Type B pancreatic cell (in vitro differentiated cells): ENCODE data around the gene TPM4. TPM values are rescaled to one million over a fixed set of nuclear protein-coding genes. Genes with fewer than 3 reads are reported as not detected.

Source experiments
- DNase-seq: peaks from one replicate; pipeline ENCODE4 v3.0.0; 2021; ENCODE audit warnings: mixed read lengths; ENCODE audit not compliant: unreplicated experiment; ENCODE audit errors: extremely low spot score
- H3K27ac Mint-ChIP-seq: 2 replicates; pipeline ENCODE4 v1.8.0; 2021; ENCODE audit warnings: mild to moderate bottlenecking, mixed read lengths
- H3K27me3 Mint-ChIP-seq: 2 replicates; pipeline ENCODE4 v1.8.0; 2021; ENCODE audit warnings: mixed read lengths
- H3K36me3 Mint-ChIP-seq: 2 replicates; pipeline ENCODE4 v1.8.0; 2021; ENCODE audit warnings: mixed read lengths
- H3K4me1 Mint-ChIP-seq: one replicate; pipeline ENCODE4 v1.8.0; 2021; ENCODE audit warnings: mixed read lengths; ENCODE audit not compliant: unreplicated experiment
- H3K4me3 Mint-ChIP-seq: 2 replicates; pipeline ENCODE4 v1.8.0; 2021; ENCODE audit warnings: mild to moderate bottlenecking, mixed read lengths
- H3K9me3 Mint-ChIP-seq: 2 replicates; pipeline ENCODE4 v1.8.0; 2021; ENCODE audit warnings: mixed read lengths
- total RNA-seq: library from RNA; stranded (reverse); gene quantifications from 2 replicates; pipeline ENCODE4 v1.2.1, GENCODE V29; 2021; ENCODE audit warnings: low replicate concordance
- TF ChIP-seq, protein P1 (sequence below): fragments of 200-600 bp; sonication (generic); conservative IDR thresholded peaks from 2 replicates; pipeline ENCODE4 v1.5.0; 2021; ENCODE audit warnings: antibody characterized with exemption, mild to moderate bottlenecking

Gene TPM4
- total RNA-seq, 1 donor from 2014 or later = 425 TPM

DNA sequence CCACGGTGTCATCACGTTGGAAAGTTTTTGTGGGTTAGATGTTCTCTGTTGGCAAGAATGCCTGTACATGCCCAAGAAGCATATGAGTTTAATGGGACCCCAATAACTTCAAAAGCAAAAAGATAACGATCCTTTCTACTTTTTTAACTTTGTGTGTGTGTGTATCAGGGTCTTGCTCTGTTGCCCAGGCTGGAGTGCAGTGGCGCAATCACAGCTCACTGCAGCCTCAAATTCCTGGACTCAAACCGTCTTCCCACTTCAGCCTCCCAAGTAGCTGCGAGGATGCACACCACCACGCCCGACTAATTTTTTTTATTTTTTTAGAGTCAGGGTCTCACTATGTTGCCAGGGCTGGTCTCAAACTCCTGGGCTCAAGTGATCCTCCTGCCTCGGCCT lies 34.3 kb upstream of the TPM4 start:
- Mint-ChIP-seq H3K9me3 (no peaks in the 10 kb centered on the region), H3K36me3 (no peaks in the 10 kb centered on the region), H3K4me1 (peaks cover 7% of the 10 kb centered on the region), H3K27ac (peak overlapping the region; percentile 34), H3K27me3 (peaks cover 9% of the 10 kb centered on the region), H3K4me3 (peak overlapping the region; percentile 36)
- TF ChIP-seq, protein P1, sequence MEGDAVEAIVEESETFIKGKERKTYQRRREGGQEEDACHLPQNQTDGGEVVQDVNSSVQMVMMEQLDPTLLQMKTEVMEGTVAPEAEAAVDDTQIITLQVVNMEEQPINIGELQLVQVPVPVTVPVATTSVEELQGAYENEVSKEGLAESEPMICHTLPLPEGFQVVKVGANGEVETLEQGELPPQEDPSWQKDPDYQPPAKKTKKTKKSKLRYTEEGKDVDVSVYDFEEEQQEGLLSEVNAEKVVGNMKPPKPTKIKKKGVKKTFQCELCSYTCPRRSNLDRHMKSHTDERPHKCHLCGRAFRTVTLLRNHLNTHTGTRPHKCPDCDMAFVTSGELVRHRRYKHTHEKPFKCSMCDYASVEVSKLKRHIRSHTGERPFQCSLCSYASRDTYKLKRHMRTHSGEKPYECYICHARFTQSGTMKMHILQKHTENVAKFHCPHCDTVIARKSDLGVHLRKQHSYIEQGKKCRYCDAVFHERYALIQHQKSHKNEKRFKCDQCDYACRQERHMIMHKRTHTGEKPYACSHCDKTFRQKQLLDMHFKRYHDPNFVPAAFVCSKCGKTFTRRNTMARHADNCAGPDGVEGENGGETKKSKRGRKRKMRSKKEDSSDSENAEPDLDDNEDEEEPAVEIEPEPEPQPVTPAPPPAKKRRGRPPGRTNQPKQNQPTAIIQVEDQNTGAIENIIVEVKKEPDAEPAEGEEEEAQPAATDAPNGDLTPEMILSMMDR = no peak
- no peak for DNase-seq

DNA sequence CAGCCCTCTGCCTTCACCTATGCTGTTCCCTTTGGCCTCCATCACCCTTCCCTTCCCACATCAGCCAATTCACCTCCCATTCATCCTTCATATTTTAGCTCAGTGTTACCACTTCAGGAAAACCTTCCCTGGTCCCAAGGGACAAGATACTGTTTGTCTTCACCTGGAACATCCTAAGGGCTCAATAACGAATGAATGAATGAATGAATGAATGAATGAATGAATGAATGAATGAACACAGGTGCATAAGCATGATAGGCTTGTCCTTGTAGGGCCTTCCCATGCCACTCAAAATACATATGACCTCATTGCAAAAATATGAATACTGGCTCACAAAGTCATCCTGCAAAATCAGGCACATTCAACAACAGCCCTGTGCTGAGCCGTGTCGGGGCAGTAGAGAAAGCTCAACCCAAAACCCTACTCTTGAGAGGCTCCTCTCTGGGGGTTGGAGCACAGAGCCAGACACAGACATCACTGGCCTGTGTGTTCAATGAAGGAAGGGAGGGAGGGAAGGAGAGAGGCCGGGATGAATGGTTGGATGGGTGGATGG lies 33.7 kb upstream of the TPM4 start:
- Mint-ChIP-seq H3K9me3 (no peaks in the 10 kb centered on the region), H3K27me3 (peaks cover 9% of the 10 kb centered on the region), H3K4me3 (peak overlapping the region; percentile 4), H3K36me3 (no peaks in the 10 kb centered on the region), H3K27ac (peak overlapping the region; percentile 34), H3K4me1 (peaks cover 7% of the 10 kb centered on the region)
- no peak for DNase-seq
- TF ChIP-seq, protein P1 = no peak

DNA sequence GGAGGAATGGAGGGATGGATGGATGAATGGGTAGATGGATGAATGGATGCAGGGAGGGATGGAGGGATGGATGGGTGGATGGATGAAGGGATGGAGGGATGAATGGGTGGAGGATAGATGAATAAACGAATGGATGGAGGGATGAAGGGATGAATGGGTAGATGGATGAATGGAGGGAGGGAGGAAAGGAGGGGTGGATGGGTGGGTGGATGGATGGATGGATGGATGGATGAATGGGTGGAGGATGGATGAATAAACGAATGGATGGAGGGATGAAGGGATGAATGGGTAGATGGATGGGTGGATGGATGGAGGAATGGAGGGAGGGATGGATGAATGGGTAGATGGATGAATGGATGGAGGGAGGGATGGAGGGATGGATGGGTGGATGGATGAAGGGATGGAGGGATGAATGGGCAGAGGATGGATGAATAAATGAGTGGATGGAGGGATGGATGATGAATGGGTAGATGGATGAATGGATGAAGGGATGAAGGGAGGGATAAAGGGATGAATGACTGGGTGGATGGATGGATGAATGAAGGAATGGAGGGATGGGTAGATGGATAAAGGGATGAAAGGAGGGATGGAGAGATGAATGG lies 33.0 kb upstream of the TPM4 start:
- no peaks in the 10 kb centered on the region for H3K36me3 Mint-ChIP-seq
- peaks cover 7% of the 10 kb centered on the region for H3K4me1 Mint-ChIP-seq
- H3K9me3 Mint-ChIP-seq = no peaks in the 10 kb centered on the region
- H3K27me3 Mint-ChIP-seq = peaks cover 9% of the 10 kb centered on the region
- H3K27ac Mint-ChIP-seq = no peak overlapping the region
- TF ChIP-seq, protein P1 = no peak
- no peak for DNase-seq
- no peak overlapping the region for H3K4me3 Mint-ChIP-seq

DNA sequence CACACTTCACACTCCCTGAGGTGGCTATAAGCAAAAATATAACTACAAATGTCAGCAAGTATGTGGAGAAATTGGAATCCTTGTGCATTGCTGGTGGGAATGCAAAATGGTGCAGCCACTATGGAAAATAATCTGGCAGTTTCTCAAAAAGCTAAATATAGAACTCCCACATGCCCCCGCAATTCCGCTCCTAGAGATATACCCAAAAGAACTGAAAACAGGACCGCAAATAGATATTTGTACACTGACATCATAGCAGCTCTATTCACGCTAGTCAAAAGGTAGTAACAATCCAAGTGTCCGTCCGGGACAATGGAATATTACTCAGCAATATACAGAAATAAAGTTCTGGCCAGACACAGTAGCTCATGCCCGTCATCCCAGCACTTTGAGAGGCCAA lies 31.5 kb upstream of the TPM4 start:
- DNase-seq = no peak
- H3K9me3 Mint-ChIP-seq = no peaks in the 10 kb centered on the region
- H3K36me3 Mint-ChIP-seq = no peaks in the 10 kb centered on the region
- H3K4me3 Mint-ChIP-seq = no peak overlapping the region
- H3K4me1 Mint-ChIP-seq = peaks cover 7% of the 10 kb centered on the region
- TF ChIP-seq, protein P1 = no peak
- peaks cover 9% of the 10 kb centered on the region for H3K27me3 Mint-ChIP-seq
- no peak overlapping the region for H3K27ac Mint-ChIP-seq

DNA sequence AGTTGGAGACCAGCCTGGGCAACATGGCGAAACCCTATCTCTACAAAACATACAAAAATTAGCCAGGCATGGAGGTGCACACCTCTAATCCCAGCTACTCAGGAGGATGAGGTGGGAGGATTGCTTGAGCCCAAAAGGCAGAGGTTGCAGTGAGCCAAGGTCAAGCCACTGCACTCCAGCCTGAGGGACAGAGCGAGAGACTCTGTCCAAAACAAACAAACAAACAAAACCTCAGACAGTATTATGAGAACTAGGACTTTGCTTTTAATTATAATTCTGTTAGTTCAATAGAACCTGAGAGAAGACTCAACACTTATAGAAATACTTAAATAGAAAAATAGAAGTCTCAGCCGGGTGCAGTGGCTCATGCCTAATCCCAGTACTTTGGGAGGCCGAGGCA lies 31.1 kb upstream of the TPM4 start:
- TF ChIP-seq, protein P1 = no peak
- peaks cover 6% of the 10 kb centered on the region for H3K4me1 Mint-ChIP-seq
- H3K27ac Mint-ChIP-seq = no peak overlapping the region
- H3K4me3 Mint-ChIP-seq = no peak overlapping the region
- H3K27me3 Mint-ChIP-seq = peaks cover 11% of the 10 kb centered on the region
- H3K36me3 Mint-ChIP-seq = no peaks in the 10 kb centered on the region
- H3K9me3 Mint-ChIP-seq = no peaks in the 10 kb centered on the region
- DNase-seq = no peak

DNA sequence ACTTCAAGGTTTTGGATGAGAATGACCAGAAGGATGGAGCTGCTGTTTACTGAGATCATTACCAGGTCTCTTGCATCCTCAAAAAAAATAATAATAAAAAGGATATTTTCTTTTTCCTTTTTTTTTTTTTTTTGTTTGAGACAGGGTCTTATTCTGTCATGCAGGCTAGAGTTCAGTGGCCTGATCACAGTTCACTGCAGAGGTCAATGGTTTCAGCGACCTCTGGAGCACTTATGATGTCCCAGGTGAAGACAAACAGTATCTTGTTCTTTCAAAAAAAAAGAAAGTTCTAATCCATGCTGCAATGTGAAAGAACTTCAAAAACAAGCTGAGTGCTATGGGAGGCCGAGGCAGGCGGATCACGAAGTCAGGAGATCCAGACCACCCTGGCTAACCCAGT lies 30.4 kb upstream of the TPM4 start:
- peaks cover 12% of the 10 kb centered on the region for H3K27me3 Mint-ChIP-seq
- TF ChIP-seq, protein P1 = no peak
- H3K36me3 Mint-ChIP-seq = no peaks in the 10 kb centered on the region
- no peak for DNase-seq
- no peaks in the 10 kb centered on the region for H3K4me1 Mint-ChIP-seq
- no peak overlapping the region for H3K4me3 Mint-ChIP-seq
- no peak overlapping the region for H3K27ac Mint-ChIP-seq
- no peaks in the 10 kb centered on the region for H3K9me3 Mint-ChIP-seq
